Panc1 (cell line): ENCODE data around the gene AGR3. TPM values are rescaled to one million over a fixed set of nuclear protein-coding genes. Genes with fewer than 3 reads are reported as not detected.

ENCODE experiments used
- ATAC-seq: fragments of 200-7000 bp; cut with Tn5 transposase; 2 replicates; pipeline ENCODE4 v1.9.1; 2020; ENCODE audit warnings: mild to moderate bottlenecking, moderate library complexity
- BruUV-seq: library from RNA; stranded (reverse); fragments of 400-500 nt; replicated peaks from 2 replicates; lab custom pipeline; 2021; lab: Mats Ljungman, UMichigan
- CTCF ChIA-PET: fragments of 300-600 bp; sonication (Branson Sonifier 250); formaldehyde crosslinking; loops from one replicate; lab custom pipeline; 2022; ENCODE audit warnings: antibody characterized with exemption; lab: Charles Lee
- POLR2A ChIA-PET: fragments of 300-600 bp; sonication (Branson Sonifier 250); formaldehyde crosslinking; loops from one replicate; lab custom pipeline; 2022; ENCODE audit warnings: antibody characterized with exemption; lab: Charles Lee
- DNase-seq: peaks from one replicate; pipeline ENCODE4 v3.0.0-alpha.2; 2010; ENCODE audit warnings: low read depth, low spot score
- H3K27ac ChIP-seq: 2 replicates; pipeline ENCODE4 v1.5.1; 2011; ENCODE audit warnings: mild to moderate bottlenecking, low read length, inconsistent platforms
- H3K27me3 ChIP-seq: fragments of 200-500 bp; sonication (Bioruptor generic); 2 replicates; pipeline ENCODE4 v1.6.0; 2014; ENCODE audit warnings: low read length, inconsistent platforms; ENCODE audit not compliant: control insufficient read depth, insufficient read depth
- H3K36me3 ChIP-seq: fragments of 200-500 bp; sonication (Bioruptor generic); 2 replicates; pipeline ENCODE4 v1.5.1; 2014; ENCODE audit warnings: inconsistent platforms, mild to moderate bottlenecking, low read length, moderate library complexity; ENCODE audit not compliant: control insufficient read depth, insufficient read depth
- H3K4me1 ChIP-seq: 2 replicates; pipeline ENCODE4 v1.5.1; 2011; ENCODE audit warnings: inconsistent platforms, mild to moderate bottlenecking, low read length, moderate library complexity; ENCODE audit not compliant: control insufficient read depth, insufficient read depth
- H3K4me3 ChIP-seq, 2 experiments: 2 replicates each; pipeline ENCODE4 v1.5.1; 2011 to 2012; ENCODE audit warnings: low read depth in 2 of 2, low read length in 2 of 2, mild to moderate bottlenecking in 2 of 2, inconsistent platforms in 1 of 2, moderate library complexity in 1 of 2
- H3K9me3 ChIP-seq: fragments of 200-500 bp; sonication (Bioruptor generic); 2 replicates; pipeline ENCODE4 v1.5.1; 2014; ENCODE audit warnings: low read depth, mild to moderate bottlenecking, inconsistent platforms, low read length, moderate library complexity; ENCODE audit not compliant: control insufficient read depth, insufficient read depth
- CTCF ChIP-seq: fragments of 450-650 bp; IDR thresholded peaks from 2 replicates; pipeline ENCODE4 v1.5.1; 2017; ENCODE audit warnings: mild to moderate bottlenecking
- POLR2AphosphoS5 ChIP-seq: IDR thresholded peaks from 2 replicates; pipeline ENCODE4 v1.6.1; 2012; ENCODE audit warnings: mild to moderate bottlenecking, low read depth, low read length, moderate library complexity
- REST ChIP-seq, 2 experiments: IDR thresholded peaks; 2 replicates each; pipeline ENCODE4 v1.6.1; 2011 to 2012; ENCODE audit warnings: low read depth in 2 of 2, control low read depth in 1 of 2, low read length in 1 of 2, mild to moderate bottlenecking in 1 of 2, moderate library complexity in 1 of 2; ENCODE audit not compliant: insufficient read depth in 1 of 2
- SIN3A ChIP-seq: IDR thresholded peaks from 2 replicates; pipeline ENCODE4 v1.6.1; 2012; ENCODE audit warnings: low read depth, mild to moderate bottlenecking, low read length, moderate library complexity, borderline replicate concordance; ENCODE audit not compliant: insufficient read depth
- TCF7L2 ChIP-seq: IDR thresholded peaks from 2 replicates; pipeline ENCODE4 v1.6.1; 2011; ENCODE audit warnings: mild to moderate bottlenecking, low read depth, low read length, inconsistent platforms
- in situ Hi-C: cut with HindIII; loops from 2 replicates; pipeline ENCODE4 v1.10.0; 2016; ENCODE audit warnings: low sequenced_read_pairs, low pct_unique_long_range_greater_than_20kb
- intact Hi-C: fragments of 100-400 bp; cut with micrococcal nuclease; formaldehyde crosslinking; loops from one replicate; pipeline ENCODE4 v1.10.0; 2022; ENCODE audit not compliant: unreplicated experiment
- total RNA-seq: library from RNA; stranded (reverse); gene quantifications from one replicate; pipeline ENCODE4 v1.2.1, GENCODE V29; 2021; ENCODE audit not compliant: unreplicated experiment

The AGR3 gene
- total RNA-seq, 1 experiment from 2014 or later, result not detected

GRCh38 chr7:16815001-16815400 lies 66.8 kb downstream of the AGR3 start:
- no peaks in the 10 kb centered on the region for H3K27me3 ChIP-seq
- in situ Hi-C loops (no loop called here), intact Hi-C loops (no loop called here)
- ChIA-PET POLR2A (no interaction called here), CTCF (no interaction called here)
- no peaks in the 10 kb centered on the region for H3K36me3 ChIP-seq
- no peak for ATAC-seq
- H3K4me3 ChIP-seq, result no peak overlapping the region
- peaks cover 28% of the 10 kb centered on the region for H3K4me1 ChIP-seq
- no TSS peak for BruUV-seq
- H3K9me3 ChIP-seq, result no peaks in the 10 kb centered on the region
- H3K27ac ChIP-seq, result peak overlapping the region; percentile 10; the same call in 1 of the 2 replicates
- TF ChIP-seq TCF7L2, result no peak
- no peak for TF ChIP-seq REST (IDR thresholded peaks at IDR 0.05; ENCODE audit: insufficient read depth in 1 of 2, low read depth in 2 of 2, low read length in 1 of 2)
- no peak for TF ChIP-seq CTCF
- no peak for TF ChIP-seq SIN3A
- no peak for TF ChIP-seq POLR2AphosphoS5
- DNase-seq, result no peak

GRCh38 chr7:16813232-16813616 lies 68.6 kb downstream of the AGR3 start:
- DNase-seq (no peak), ATAC-seq (no peak)
- Histone ChIP-seq H3K9me3 (no peaks in the 10 kb centered on the region), H3K4me1 (peaks cover 35% of the 10 kb centered on the region), H3K27me3 (no peaks in the 10 kb centered on the region), H3K27ac (peak overlapping the region; percentile 57; the same call in 1 of the 2 replicates), H3K4me3 (no peak overlapping the region), H3K36me3 (no peaks in the 10 kb centered on the region)
- in situ Hi-C loops, result no loop called here
- BruUV-seq, result no TSS peak
- ChIA-PET CTCF (interaction anchor here (0.6 kb wide), 1 partner anchor 24 kb away, joined by 3 read pairs; no protein-coding TSS in a partner anchor), POLR2A (no interaction called here)
- no peak for TF ChIP-seq CTCF
- no peak for TF ChIP-seq TCF7L2
- TF ChIP-seq SIN3A, result no peak
- no peak for TF ChIP-seq POLR2AphosphoS5
- no peak for TF ChIP-seq REST (IDR thresholded peaks at IDR 0.05; ENCODE audit: insufficient read depth in 1 of 2, low read depth in 2 of 2, low read length in 1 of 2)
- intact Hi-C loops, result no loop called here
